HFFc6 (cell line): ENCODE measurements around the gene PLD2. TPM values are rescaled to one million over a fixed set of nuclear protein-coding genes. Genes with fewer than 3 reads are reported as not detected.

Experiments used
- DNase-seq: peaks from one replicate; pipeline ENCODE4 v3.0.0-alpha.2; 2018
- H3K27ac Mint-ChIP-seq: 2 replicates; pipeline ENCODE4 v1.8.0; 2020; ENCODE audit warnings: mild to moderate bottlenecking, mixed read lengths
- H3K27me3 Mint-ChIP-seq: 2 replicates; pipeline ENCODE4 v1.8.0; 2021; ENCODE audit warnings: mild to moderate bottlenecking, moderate library complexity, mixed read lengths; ENCODE audit not compliant: insufficient read depth
- H3K36me3 Mint-ChIP-seq: 2 replicates; pipeline ENCODE4 v1.8.0; 2021; ENCODE audit warnings: low read depth, mixed read lengths
- H3K4me1 Mint-ChIP-seq: 2 replicates; pipeline ENCODE4 v1.8.0; 2020; ENCODE audit warnings: low read depth, mixed read lengths
- H3K4me3 Mint-ChIP-seq: 2 replicates; pipeline ENCODE4 v1.8.0; 2020; ENCODE audit warnings: mild to moderate bottlenecking, moderate library complexity, mixed read lengths
- H3K9me3 Mint-ChIP-seq: 2 replicates; pipeline ENCODE4 v1.8.0; 2020; ENCODE audit warnings: mild to moderate bottlenecking, mixed read lengths
- CTCF ChIP-seq: fragments of 200-600 bp; sonication (generic); IDR thresholded peaks from 2 replicates; pipeline ENCODE4 v1.5.0; 2021; ENCODE audit warnings: antibody characterized with exemption, mild to moderate bottlenecking
- total RNA-seq, 6 experiments: library from RNA; stranded (reverse); fragmentation: NEBNext Ultra II Directional; extraction: Animal tissue kit (Norgen Biotek cat#: 25700); gene quantifications; 2 replicates in 1 of 6; 3 replicates in 5 of 6; pipeline ENCODE4 v1.2.3, GENCODE V29; 2021

PLD2 gene
- total RNA-seq, 6 experiments from 2014 or later: 14.9 to 21.8 (median 19.4) TPM

- peak; percentile 95 for DNase-seq
- peak overlapping the region; percentile 81 for H3K4me3 Mint-ChIP-seq
- no peaks in the 10 kb centered on the region for H3K36me3 Mint-ChIP-seq
- no peaks in the 10 kb centered on the region for H3K9me3 Mint-ChIP-seq
- peak; percentile 87 for TF ChIP-seq CTCF
- H3K4me1 Mint-ChIP-seq: peaks cover 32% of the 10 kb centered on the region
- H3K27ac Mint-ChIP-seq: peak overlapping the region; percentile 83
- H3K27me3 Mint-ChIP-seq: peaks cover 8% of the 10 kb centered on the region
These were observed 16.8 kb upstream of the PLD2 start for GRCh38 chr17:4789951-4790704.

GRCh38 chr17:4790705-4791088 is 16.3 kb upstream of the PLD2 start:
- no peak for TF ChIP-seq CTCF
- Mint-ChIP-seq H3K4me3 (peak overlapping the region; percentile 81), H3K27ac (peak overlapping the region; percentile 83), H3K9me3 (no peaks in the 10 kb centered on the region), H3K4me1 (peaks cover 37% of the 10 kb centered on the region), H3K36me3 (no peaks in the 10 kb centered on the region), H3K27me3 (peaks cover 7% of the 10 kb centered on the region)
- DNase-seq: no peak

GRCh38 chr17:4795168-4795567 is 11.8 kb upstream of the PLD2 start:
- H3K27me3 Mint-ChIP-seq: no peaks in the 10 kb centered on the region; the same call in 1 of the 2 replicates
- peak overlapping the region; percentile 98 for H3K4me3 Mint-ChIP-seq
- peaks cover 18% of the 10 kb centered on the region for H3K4me1 Mint-ChIP-seq
- TF ChIP-seq CTCF: no peak
- peaks cover 22% of the 10 kb centered on the region for H3K36me3 Mint-ChIP-seq
- peak overlapping the region; percentile 95 for H3K27ac Mint-ChIP-seq
- DNase-seq: no peak
- H3K9me3 Mint-ChIP-seq: no peaks in the 10 kb centered on the region

- Mint-ChIP-seq H3K4me1 (peaks cover 9% of the 10 kb centered on the region), H3K9me3 (no peaks in the 10 kb centered on the region), H3K27me3 (no peaks in the 10 kb centered on the region; the same call in 1 of the 2 replicates), H3K27ac (peak overlapping the region; percentile 95), H3K4me3 (peak overlapping the region; percentile 98), H3K36me3 (peaks cover 22% of the 10 kb centered on the region)
- peak; percentile 38 for DNase-seq
- no peak for TF ChIP-seq CTCF
These were observed 10.4 kb upstream of the PLD2 start for GRCh38 chr17:4796552-4796920.

GRCh38 chr17:4800462-4801196 is 6.3 kb upstream of the PLD2 start:
- Mint-ChIP-seq H3K36me3 (peaks cover 22% of the 10 kb centered on the region), H3K4me1 (peaks cover 5% of the 10 kb centered on the region), H3K27ac (no peak overlapping the region), H3K27me3 (no peaks in the 10 kb centered on the region; the same call in 1 of the 2 replicates), H3K4me3 (no peak overlapping the region), H3K9me3 (no peaks in the 10 kb centered on the region)
- DNase-seq: no peak
- no peak for TF ChIP-seq CTCF
